WERI-Rb-1 (cell line): ENCODE results near the gene CDK5RAP2.

ENCODE experiments used
- DNase-seq: peaks from one replicate; pipeline ENCODE4 v3.0.0-alpha.2; 2020
- H3K27ac ChIP-seq: fragments of 250-450 bp; sonication (Bioruptor Pico); 2 replicates; pipeline ENCODE4 v1.5.1; 2020; ENCODE audit warnings: mild to moderate bottlenecking, moderate library complexity
- H3K27me3 ChIP-seq: fragments of 250-450 bp; sonication (Bioruptor Pico); 2 replicates; pipeline ENCODE4 v1.5.1; 2021; ENCODE audit warnings: mild to moderate bottlenecking, low read depth, moderate library complexity; ENCODE audit not compliant: insufficient read depth, severe bottlenecking
- H3K36me3 ChIP-seq: fragments of 250-450 bp; sonication (Bioruptor Pico); 2 replicates; pipeline ENCODE4 v1.5.1; 2020; ENCODE audit warnings: mild to moderate bottlenecking, moderate library complexity
- H3K4me3 ChIP-seq: 2 replicates; pipeline ENCODE4 v1.5.1; 2011; ENCODE audit warnings: low read depth, mild to moderate bottlenecking, control low read depth, low read length
- H3K9me3 ChIP-seq: fragments of 250-450 bp; sonication (Bioruptor Pico); 2 replicates; pipeline ENCODE4 v1.5.1; 2021; ENCODE audit warnings: mild to moderate bottlenecking, moderate library complexity; ENCODE audit not compliant: severe bottlenecking
- TF ChIP-seq, protein P1 (sequence below): IDR thresholded peaks from 2 replicates; pipeline ENCODE4 v1.5.1; 2011; ENCODE audit warnings: low read depth, mild to moderate bottlenecking, control low read depth, inconsistent platforms, low read length

The CDK5RAP2 gene

GRCh38 chr9:120538339-120538738 is 41.6 kb downstream of the CDK5RAP2 start:
- H3K4me3 ChIP-seq = no peak overlapping the region
- DNase-seq = no peak
- TF ChIP-seq, protein P1, sequence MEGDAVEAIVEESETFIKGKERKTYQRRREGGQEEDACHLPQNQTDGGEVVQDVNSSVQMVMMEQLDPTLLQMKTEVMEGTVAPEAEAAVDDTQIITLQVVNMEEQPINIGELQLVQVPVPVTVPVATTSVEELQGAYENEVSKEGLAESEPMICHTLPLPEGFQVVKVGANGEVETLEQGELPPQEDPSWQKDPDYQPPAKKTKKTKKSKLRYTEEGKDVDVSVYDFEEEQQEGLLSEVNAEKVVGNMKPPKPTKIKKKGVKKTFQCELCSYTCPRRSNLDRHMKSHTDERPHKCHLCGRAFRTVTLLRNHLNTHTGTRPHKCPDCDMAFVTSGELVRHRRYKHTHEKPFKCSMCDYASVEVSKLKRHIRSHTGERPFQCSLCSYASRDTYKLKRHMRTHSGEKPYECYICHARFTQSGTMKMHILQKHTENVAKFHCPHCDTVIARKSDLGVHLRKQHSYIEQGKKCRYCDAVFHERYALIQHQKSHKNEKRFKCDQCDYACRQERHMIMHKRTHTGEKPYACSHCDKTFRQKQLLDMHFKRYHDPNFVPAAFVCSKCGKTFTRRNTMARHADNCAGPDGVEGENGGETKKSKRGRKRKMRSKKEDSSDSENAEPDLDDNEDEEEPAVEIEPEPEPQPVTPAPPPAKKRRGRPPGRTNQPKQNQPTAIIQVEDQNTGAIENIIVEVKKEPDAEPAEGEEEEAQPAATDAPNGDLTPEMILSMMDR = no peak
- no peak overlapping the region for H3K27ac ChIP-seq
- H3K36me3 ChIP-seq = peaks cover 66% of the 10 kb centered on the region
- H3K9me3 ChIP-seq = no peaks in the 10 kb centered on the region
- H3K27me3 ChIP-seq = no peaks in the 10 kb centered on the region

DNA sequence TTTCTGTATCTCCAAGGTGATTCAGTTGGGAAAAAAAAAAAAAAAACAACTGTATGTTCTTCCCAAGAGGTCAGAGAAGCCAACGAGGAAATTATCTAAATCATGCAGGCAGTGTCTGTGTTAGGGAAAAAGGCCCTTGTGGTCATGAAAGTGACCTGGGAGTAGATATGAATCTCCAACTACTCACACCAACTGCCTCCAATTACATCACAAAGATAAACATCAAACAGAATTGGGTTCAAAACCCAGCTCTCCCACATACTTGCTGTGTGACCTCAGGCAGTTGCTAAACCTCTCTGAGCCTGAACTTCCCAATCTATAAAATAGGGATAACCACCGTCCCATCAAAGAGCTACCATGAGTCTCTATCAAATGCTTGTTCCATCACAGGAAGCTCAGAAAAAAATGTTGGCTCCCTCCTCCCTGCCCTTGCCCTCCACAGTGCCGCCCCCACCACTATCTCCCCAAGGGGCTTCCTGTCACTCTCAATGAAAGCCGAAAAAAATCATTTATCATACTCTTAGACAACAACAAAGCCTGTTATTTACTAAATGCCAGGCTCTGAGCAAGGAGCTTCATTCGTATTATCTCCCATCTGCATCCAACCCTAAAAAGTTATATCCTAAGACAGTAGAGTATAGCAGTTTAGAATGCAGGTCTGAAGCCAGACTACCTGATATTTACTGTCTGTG is 42.9 kb downstream of the CDK5RAP2 start:
- Histone ChIP-seq H3K4me3 (no peak overlapping the region), H3K9me3 (no peaks in the 10 kb centered on the region), H3K27me3 (no peaks in the 10 kb centered on the region), H3K36me3 (peaks cover 68% of the 10 kb centered on the region), H3K27ac (no peak overlapping the region)
- no peak for DNase-seq
- TF ChIP-seq, protein P1 = no peak

DNA sequence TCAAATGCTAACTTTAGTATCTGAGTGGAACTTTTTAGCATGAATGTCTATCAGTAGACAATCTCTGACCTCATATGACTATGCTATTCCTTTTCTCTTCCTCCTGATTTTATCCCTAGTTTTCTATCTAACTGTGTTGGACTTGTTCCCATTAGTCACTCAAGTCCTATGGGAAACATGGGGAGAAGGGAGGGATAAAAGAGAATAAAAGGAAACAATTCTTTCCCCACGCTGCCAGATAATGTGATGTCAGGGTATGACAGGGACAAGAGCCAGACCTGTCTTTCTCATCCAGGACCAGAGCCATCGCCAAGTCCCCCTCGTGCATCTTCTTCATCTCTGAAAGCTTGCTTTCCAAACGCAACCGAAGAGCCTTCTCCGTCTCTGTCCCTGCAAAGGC is 43.9 kb downstream of the CDK5RAP2 start:
- Histone ChIP-seq H3K4me3 (no peak overlapping the region), H3K27me3 (no peaks in the 10 kb centered on the region), H3K27ac (no peak overlapping the region), H3K9me3 (no peaks in the 10 kb centered on the region), H3K36me3 (peaks cover 66% of the 10 kb centered on the region)
- TF ChIP-seq, protein P1 = no peak
- DNase-seq = no peak

- no peak overlapping the region for H3K4me3 ChIP-seq
- DNase-seq = peak; percentile 82
- H3K27me3 ChIP-seq = no peaks in the 10 kb centered on the region
- TF ChIP-seq, protein P1 = no peak
- H3K27ac ChIP-seq = no peak overlapping the region
- H3K36me3 ChIP-seq = peaks cover 68% of the 10 kb centered on the region
- no peaks in the 10 kb centered on the region for H3K9me3 ChIP-seq
Measured at GRCh38 chr9:120534266-120534665, 45.7 kb downstream of the CDK5RAP2 start.

DNA sequence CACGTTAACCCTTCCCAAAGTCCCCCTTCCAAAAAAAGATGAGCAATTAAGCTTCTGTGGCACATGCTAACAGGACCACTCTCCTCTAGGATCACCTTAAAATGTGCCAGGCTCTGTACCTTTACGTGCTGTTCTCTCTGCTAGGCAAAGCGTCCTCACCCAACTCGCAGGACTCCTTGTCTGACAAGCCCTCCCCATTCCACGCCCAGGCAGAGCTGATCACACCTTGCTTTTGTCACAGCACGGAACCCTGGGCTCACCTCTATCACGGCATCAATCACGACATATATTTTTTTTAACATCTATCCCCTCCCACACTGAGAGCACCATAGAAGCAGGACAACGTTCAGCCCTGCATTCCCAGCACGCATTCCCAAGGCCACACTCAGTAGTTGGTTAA is 47.1 kb downstream of the CDK5RAP2 start:
- no peaks in the 10 kb centered on the region for H3K27me3 ChIP-seq
- H3K36me3 ChIP-seq = peaks cover 76% of the 10 kb centered on the region
- DNase-seq = no peak
- H3K27ac ChIP-seq = no peak overlapping the region
- H3K4me3 ChIP-seq = no peak overlapping the region
- TF ChIP-seq, protein P1 = no peak
- no peaks in the 10 kb centered on the region for H3K9me3 ChIP-seq

- Histone ChIP-seq H3K27ac (no peak overlapping the region), H3K4me3 (no peak overlapping the region), H3K36me3 (peaks cover 77% of the 10 kb centered on the region), H3K27me3 (no peaks in the 10 kb centered on the region), H3K9me3 (no peaks in the 10 kb centered on the region)
- DNase-seq = no peak
- TF ChIP-seq, protein P1 = no peak
Measured at GRCh38 chr9:120532475-120532874, 47.5 kb downstream of the CDK5RAP2 start.
